ENCODE data around the gene CIAPIN1.

Gene CIAPIN1

DNA sequence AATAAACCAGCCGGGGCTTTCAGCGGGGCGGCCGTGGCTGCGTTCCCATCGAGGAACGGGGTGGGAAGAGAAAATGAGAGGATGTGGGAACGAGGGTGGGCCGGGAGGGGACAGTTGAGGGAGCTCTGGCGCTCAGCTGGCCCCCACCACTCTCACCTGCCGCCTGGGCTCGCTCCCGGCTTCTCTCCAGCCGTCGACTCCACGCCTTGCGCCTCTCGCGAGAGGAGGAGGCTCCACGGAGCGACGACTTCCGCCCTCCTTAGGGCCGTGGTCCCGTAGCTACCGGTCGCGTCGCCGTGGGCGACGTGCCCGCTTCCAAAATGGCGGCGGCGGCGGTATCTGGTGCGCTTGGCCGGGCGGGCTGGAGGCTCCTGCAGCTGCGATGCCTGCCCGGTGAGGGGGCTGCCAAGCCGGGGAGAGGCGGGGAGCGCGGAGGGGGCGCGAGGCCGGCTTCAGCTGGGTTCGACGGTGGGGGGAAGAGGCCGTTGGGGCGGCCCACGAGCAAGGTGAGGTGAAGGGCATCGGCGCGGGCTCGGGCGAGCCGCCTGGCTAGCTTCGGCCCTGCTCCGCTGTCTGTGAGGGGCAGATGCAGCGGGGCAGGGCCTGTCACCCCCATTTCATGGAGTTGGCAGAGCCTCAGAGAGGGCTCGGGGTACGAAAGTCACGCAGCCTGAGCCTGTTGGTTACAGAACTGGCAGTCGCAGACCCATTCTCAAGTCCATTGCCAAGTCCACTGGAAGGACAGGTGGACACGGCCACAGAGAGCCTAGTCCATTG, at the start of gene CIAPIN1, which contains the start of gene COQ9:
Gene CIAPIN1 (minus strand): TSS at position 200 of the 777 bp plus-strand sequence. CDS start 6,457 bp downstream, outside the sequence.
Gene COQ9 (plus strand): TSS at position 294 of the 777 bp plus-strand sequence. CDS start 27 bp downstream, at position 321.
- H3K4me2 ChIP-seq (ENCODE audit: low read depth, low read length): peak within 1 kb of the TSS; percentile 93
- H2AFZ ChIP-seq (ENCODE audit: low read length): peak within 1 kb of the TSS; percentile 92
- H3K9me2 ChIP-seq (replicated peaks; ENCODE audit: insufficient read depth, low read length): no peaks in the 10 kb centered on the region
- H3K4me3 ChIP-seq (ENCODE audit: low read length): peak within 1 kb of the TSS; percentile 95
- H3K27me3 ChIP-seq (replicated peaks; ENCODE audit: insufficient read depth, low read length): no peaks in the 10 kb centered on the region
- peaks cover 69% of the 10 kb centered on the region for H3K79me2 ChIP-seq (ENCODE audit: low read length)
- peak within 1 kb of the TSS; percentile 64 for H3K27ac ChIP-seq (ENCODE audit: low read length)
- H3K9me3 ChIP-seq (replicated peaks; ENCODE audit: insufficient read depth, low read length): no peaks in the 10 kb centered on the region
- no peaks in the 10 kb centered on the region for H4K20me1 ChIP-seq (ENCODE audit: insufficient read depth, low read length)
- H3K4me1 ChIP-seq (ENCODE audit: low read length): peaks cover 8% of the 10 kb centered on the region; the same call in 1 of the 2 replicates
- peak; percentile 95 for DNase-seq
- TF ChIP-seq, protein P1, sequence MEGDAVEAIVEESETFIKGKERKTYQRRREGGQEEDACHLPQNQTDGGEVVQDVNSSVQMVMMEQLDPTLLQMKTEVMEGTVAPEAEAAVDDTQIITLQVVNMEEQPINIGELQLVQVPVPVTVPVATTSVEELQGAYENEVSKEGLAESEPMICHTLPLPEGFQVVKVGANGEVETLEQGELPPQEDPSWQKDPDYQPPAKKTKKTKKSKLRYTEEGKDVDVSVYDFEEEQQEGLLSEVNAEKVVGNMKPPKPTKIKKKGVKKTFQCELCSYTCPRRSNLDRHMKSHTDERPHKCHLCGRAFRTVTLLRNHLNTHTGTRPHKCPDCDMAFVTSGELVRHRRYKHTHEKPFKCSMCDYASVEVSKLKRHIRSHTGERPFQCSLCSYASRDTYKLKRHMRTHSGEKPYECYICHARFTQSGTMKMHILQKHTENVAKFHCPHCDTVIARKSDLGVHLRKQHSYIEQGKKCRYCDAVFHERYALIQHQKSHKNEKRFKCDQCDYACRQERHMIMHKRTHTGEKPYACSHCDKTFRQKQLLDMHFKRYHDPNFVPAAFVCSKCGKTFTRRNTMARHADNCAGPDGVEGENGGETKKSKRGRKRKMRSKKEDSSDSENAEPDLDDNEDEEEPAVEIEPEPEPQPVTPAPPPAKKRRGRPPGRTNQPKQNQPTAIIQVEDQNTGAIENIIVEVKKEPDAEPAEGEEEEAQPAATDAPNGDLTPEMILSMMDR (IDR thresholded peaks at IDR 0.05; ENCODE audit: low read length): no peak
- TF ChIP-seq EZH2phosphoT487 (IDR thresholded peaks at IDR 0.05; ENCODE audit: low read length) (no peak), EZH2 (optimal IDR thresholded peaks at IDR 0.05; ENCODE audit: low read depth, low read length) (no peak)
- no peaks in the 10 kb centered on the region for H3F3A ChIP-seq (ENCODE audit: insufficient read depth, low read length)
- 0 out of 2 replicates have a peak, but pooled peaks cover 4% of the 10 kb centered on the region for H3K36me3 ChIP-seq (replicated peaks; ENCODE audit: insufficient read depth, low read length)
- H3K9ac ChIP-seq (ENCODE audit: low read length): peak within 1 kb of the TSS; percentile 99

DNA sequence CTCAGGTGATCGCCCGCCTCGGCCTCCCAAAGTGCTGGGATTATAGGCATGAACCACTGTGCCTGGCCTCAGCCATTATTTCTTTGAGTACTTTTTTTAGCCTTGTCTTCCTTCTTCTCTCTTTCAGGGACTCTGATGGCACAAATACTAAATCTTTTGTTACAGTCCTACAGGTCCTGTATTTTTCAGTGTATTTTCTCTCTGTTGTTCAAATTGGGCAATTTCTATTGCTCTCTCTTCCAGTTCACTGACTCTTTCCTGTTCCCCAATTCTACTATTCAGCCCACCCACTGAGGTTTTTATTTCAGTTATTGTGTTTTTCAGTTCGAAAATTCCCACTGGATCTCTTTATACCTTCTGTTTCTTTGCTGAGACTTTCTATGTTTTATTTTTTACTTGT, 46.6 kb upstream of the CIAPIN1 start:
- H2AFZ ChIP-seq (ENCODE audit: low read length): no peak overlapping the region
- no peak for TF ChIP-seq EZH2phosphoT487 (IDR thresholded peaks at IDR 0.05; ENCODE audit: low read length)
- TF ChIP-seq EZH2 (optimal IDR thresholded peaks at IDR 0.05; ENCODE audit: low read depth, low read length): no peak
- TF ChIP-seq, protein P1 (IDR thresholded peaks at IDR 0.05; ENCODE audit: low read length): no peak
- no peaks in the 10 kb centered on the region for H3K36me3 ChIP-seq (replicated peaks; ENCODE audit: insufficient read depth, low read length)
- DNase-seq: no peak
- H4K20me1 ChIP-seq (ENCODE audit: insufficient read depth, low read length): no peaks in the 10 kb centered on the region
- no peak overlapping the region for H3K27ac ChIP-seq (ENCODE audit: low read length)
- H3K9me3 ChIP-seq (replicated peaks; ENCODE audit: insufficient read depth, low read length): no peaks in the 10 kb centered on the region
- H3F3A ChIP-seq (ENCODE audit: insufficient read depth, low read length): no peaks in the 10 kb centered on the region
- no peak overlapping the region for H3K4me3 ChIP-seq (ENCODE audit: low read length)
- H3K9ac ChIP-seq (ENCODE audit: low read length): no peak overlapping the region
- H3K9me2 ChIP-seq (replicated peaks; ENCODE audit: insufficient read depth, low read length): no peaks in the 10 kb centered on the region
- no peaks in the 10 kb centered on the region for H3K79me2 ChIP-seq (ENCODE audit: low read length)
- no peaks in the 10 kb centered on the region for H3K27me3 ChIP-seq (replicated peaks; ENCODE audit: insufficient read depth, low read length)
- no peak overlapping the region for H3K4me2 ChIP-seq (ENCODE audit: low read depth, low read length)
- H3K4me1 ChIP-seq (ENCODE audit: low read length): no peaks in the 10 kb centered on the region

DNA sequence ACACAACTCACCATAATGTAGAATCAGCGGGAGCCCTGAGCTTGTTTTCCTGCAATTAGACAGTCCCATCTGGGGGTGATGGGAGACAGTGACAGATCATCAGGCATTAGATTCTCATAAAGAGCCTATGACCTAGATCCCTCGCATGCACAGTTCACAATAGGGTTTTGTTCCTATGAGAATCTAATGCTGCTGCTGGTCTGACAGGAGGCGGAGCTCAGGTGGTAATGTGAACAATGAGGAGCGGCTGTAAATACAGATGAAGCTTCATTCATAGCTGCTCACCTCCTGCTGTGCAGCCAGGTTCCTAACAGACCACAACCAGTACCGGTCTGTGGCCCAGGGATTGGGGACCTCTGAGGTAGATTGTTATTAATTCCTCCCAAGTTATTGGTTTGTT, 42.0 kb upstream of the CIAPIN1 start:
- no peaks in the 10 kb centered on the region for H3K9me3 ChIP-seq (replicated peaks; ENCODE audit: insufficient read depth, low read length)
- TF ChIP-seq, protein P1 (IDR thresholded peaks at IDR 0.05; ENCODE audit: low read length): no peak
- no peak for TF ChIP-seq EZH2 (optimal IDR thresholded peaks at IDR 0.05; ENCODE audit: low read depth, low read length)
- TF ChIP-seq EZH2phosphoT487 (IDR thresholded peaks at IDR 0.05; ENCODE audit: low read length): no peak

More for the DNA sequence above, 42.0 kb upstream of the CIAPIN1 start:
- no peak overlapping the region for H3K4me2 ChIP-seq (ENCODE audit: low read depth, low read length)
- H3K4me1 ChIP-seq (ENCODE audit: low read length): peaks cover 4% of the 10 kb centered on the region; the same call in 1 of the 2 replicates
- H2AFZ ChIP-seq (ENCODE audit: low read length): no peak overlapping the region
- H3K27ac ChIP-seq (ENCODE audit: low read length): no peak overlapping the region
- H3K36me3 ChIP-seq (replicated peaks; ENCODE audit: insufficient read depth, low read length): no peaks in the 10 kb centered on the region
- DNase-seq: no peak
- no peaks in the 10 kb centered on the region for H3F3A ChIP-seq (ENCODE audit: insufficient read depth, low read length)
- H3K9ac ChIP-seq (ENCODE audit: low read length): no peak overlapping the region
- H4K20me1 ChIP-seq (ENCODE audit: insufficient read depth, low read length): no peaks in the 10 kb centered on the region
- no peaks in the 10 kb centered on the region for H3K79me2 ChIP-seq (ENCODE audit: low read length)
- no peaks in the 10 kb centered on the region for H3K27me3 ChIP-seq (replicated peaks; ENCODE audit: insufficient read depth, low read length)
- no peaks in the 10 kb centered on the region for H3K9me2 ChIP-seq (replicated peaks; ENCODE audit: insufficient read depth, low read length)
- H3K4me3 ChIP-seq (ENCODE audit: low read length): no peak overlapping the region

Data from MM.1S (cell line).